Measurements from ENCODE around the gene LYPD6B.

Gene LYPD6B

GRCh38 chr2:149012545-149012944, 26.0 kb upstream of the LYPD6B start:
- no peak for DNase-seq (ENCODE audit: low spot score)

DNA sequence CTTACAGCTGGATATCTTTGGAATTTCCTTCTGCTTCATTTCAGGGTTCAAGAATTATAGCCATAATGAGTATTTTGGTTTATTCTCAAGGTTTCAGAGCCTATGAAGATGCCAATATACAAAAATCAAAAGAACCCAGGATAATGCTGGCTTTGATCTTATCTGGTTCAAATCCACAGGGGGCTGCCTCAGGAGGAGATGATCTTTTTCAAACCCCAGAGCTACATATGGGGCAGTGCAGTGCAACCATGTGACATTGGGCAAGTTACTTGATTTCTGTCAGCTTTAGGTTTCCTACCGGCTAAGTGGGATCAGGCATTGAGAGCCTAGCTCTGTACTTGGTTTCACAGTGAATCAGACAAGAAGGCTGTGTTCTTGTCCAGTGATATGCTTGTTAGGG, 23.0 kb upstream of the LYPD6B start:
- no peak for DNase-seq (ENCODE audit: low spot score)

- DNase-seq (ENCODE audit: low spot score), result no peak
Measured at GRCh38 chr2:149015926-149016563, 22.5 kb upstream of the LYPD6B start.

DNA sequence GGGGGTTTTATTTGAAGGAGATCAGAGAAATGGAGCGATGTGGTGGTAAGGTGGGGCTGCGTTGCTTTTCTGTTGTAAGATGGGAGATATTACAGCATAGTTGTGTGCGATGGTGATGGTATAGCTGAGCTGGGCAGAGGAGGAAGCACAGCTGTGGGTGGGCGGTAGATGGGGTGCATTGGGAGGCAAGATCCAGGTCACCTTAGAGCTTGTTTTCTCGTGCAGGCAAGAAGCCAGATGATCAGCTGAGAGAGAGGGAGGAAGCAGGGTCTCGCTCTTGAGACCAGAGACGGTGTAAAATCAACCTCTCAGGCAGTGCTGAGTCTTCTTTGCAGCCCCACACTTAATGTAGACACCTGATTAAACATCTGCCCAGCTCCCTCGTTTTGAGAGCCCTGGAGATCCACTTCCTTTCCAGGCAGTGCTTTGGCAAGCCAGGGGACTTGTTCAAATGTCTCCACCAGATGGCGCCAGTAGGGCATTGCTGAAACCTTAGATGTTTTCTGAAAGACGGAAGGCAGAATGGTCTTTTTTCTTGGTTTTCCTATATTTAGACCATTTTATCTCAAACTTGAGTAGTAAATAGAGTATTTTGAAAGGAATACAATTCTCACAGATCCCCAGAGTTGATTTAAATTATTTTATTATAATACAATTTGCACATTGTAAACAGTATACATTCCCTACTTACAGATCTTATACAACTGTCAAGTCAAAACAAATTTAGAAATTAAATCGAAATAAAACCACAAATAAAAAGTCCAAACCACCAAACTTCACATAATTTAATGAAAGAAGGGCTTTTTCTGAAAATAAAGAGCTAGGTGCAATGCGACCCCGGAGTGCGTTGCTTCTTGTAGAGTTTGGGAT, 21.1 kb upstream of the LYPD6B start:
- peak; percentile 71 for DNase-seq (ENCODE audit: low spot score)

DNA sequence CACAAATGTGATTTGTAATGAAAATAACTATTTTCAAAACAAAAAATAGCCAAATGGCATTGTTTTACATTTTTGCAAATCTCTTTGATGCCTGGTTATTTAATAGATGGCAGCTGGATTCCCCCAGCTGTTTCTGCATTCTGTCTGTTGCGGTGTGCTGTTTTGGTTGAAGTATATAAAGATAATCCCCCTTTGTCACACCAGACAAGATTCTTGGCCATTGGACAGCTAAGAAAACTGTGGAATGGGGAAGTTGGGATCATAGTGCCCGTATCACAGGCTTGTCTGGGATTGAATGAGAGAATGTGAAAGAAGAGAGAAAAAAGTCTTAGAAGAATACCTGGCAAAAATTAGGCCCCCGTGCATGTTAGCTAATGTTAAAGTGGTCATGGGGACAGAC, 19.5 kb upstream of the LYPD6B start:
- DNase-seq (ENCODE audit: low spot score), result no peak

GRCh38 chr2:149019768-149020167, 18.7 kb upstream of the LYPD6B start:
- no peak for DNase-seq (ENCODE audit: low spot score)

DNA sequence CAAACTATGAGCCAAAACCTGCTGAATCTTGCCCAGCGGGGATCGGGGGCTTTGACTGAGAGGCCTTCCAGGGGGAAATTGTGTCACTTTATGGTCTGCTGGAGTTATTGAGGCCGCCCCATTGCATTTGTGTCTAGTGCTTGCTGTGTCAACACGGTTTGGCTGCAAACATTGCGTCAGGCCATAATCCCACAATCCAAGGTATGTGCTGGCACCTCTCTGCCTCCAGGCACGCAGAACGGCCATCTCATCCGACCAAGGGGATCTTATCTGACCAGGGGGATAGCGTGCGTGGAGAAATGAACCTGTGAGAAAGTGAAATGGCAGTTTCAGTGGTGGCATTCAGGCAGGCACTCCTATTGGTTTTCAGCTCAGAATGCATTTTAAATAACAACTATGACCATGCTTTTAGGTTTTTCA, 18.1 kb upstream of the LYPD6B start:
- peak; percentile 49 for DNase-seq (ENCODE audit: low spot score)

DNA sequence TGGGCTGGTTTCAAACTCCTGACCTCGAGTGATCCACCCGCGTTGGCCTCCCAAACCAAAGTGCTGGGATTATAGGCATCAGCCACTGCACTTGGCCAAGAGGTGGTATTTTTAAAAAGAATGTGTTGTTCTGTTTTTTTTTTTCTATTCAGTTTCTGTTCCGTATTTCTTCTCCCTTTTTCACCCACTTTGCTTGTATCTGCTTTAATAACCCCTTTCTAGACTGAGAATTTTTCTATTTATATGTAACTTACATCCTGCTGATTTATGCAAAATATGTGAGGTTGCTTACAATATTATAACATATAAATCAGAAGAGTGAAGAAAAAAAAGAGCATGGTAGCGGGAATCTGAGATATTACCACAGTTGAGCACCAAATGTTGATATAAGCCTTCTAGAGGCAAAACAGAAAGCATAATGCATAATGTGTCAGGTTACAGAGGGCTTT, 17.2 kb upstream of the LYPD6B start:
- DNase-seq (ENCODE audit: low spot score), result no peak

- DNase-seq (ENCODE audit: low spot score), result no peak
Measured at GRCh38 chr2:149021761-149022160, 16.7 kb upstream of the LYPD6B start.

DNA sequence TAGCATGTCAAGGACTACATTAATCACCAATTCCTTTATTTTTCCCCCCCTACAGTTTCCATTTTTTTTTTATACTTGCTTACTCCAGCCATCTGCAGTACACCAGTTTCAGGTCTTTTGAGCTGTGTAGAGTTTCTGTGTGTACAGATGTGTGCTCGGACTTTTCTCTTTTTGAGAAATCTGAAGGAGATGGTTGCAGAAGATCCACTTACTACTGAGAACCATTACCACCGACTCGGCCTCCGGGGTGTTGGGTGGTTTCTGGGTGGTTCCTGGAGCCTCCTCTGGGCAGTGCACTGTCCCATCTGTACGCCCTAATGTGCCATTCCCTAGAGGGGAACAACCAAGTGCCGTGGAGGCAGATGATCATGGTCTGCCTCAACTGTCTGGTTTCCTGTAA, 15.4 kb upstream of the LYPD6B start:
- DNase-seq (ENCODE audit: low spot score), result no peak

DNA sequence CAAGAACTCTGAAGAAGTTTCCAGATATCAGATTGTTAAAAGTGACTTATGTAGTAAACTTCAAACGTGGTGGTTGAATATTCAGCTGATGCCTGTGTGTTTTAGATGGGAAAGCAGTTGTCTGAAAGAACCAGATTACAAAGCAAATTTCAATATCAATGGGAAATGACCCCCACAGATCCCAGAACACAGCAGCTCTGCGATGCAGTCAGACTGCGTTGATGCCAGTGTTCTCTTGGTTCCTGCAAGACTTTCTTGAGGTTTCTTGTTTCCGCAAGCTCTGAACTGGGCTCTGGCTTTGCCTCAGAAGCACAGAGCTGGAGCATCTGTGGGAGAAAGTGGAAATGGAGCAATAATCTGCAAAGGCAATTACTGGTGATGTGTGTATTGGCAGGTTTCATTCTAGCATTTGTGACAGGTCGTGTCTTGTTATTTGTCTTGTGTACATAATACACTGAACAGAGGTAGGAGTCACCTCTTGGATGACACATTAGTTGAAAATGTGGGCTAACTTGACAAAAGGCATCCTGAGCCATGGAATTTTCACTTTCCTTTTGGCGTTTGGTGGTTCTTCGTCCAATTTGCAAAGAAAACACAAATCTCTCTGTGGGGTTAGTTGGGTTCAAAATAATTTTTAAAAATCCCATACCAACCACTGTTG, 10.8 kb upstream of the LYPD6B start:
- DNase-seq (ENCODE audit: low spot score), result no peak

DNA sequence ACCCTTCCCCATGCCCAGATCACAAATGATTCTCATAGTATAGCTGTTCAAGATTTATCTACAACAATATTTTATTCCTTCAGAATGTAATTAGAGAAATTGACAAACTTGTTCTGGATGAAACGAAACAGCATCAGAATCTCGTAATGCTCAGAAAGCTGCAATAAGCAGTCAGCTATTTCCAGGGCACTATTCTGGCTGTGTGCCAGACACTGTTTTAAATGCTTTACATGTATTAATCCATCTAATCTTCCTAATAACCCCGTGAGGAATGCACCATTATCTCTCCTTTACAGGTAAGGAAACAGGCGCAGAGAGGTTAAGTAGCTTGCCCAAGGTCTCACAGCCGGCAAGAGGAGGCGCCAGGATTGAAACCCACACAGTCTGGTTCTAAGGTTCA, 10.1 kb upstream of the LYPD6B start:
- no peak for DNase-seq (ENCODE audit: low spot score)

GRCh38 chr2:149028891-149029290, 9.6 kb upstream of the LYPD6B start:
- no peak for DNase-seq (ENCODE audit: low spot score)

GRCh38 chr2:149029307-149029965, 9.1 kb upstream of the LYPD6B start:
- no peak for DNase-seq (ENCODE audit: low spot score)

DNA sequence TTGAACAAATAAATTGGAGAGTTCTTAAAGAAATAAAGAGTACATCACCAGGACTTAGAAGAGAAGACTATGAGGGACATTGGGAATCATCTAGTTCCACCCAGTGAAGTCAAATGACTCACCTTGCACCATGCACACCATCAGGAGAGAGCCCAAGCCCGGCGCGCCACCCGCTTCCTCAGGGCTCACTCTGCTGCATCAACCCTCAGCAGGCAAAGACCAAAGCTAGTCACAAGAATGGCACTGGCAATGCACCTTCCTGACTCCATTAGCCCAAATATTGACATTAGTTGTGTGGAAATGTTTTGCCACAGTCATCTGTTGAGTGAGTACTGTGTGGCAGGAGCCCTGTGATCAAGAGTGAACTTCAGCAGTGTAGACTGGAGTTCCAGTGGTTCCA, 7.1 kb upstream of the LYPD6B start:
- no peak for DNase-seq (ENCODE audit: low spot score)

- DNase-seq (ENCODE audit: low spot score), result no peak
Measured at GRCh38 chr2:149033716-149034115, 4.8 kb upstream of the LYPD6B start.

- no peak for DNase-seq (ENCODE audit: low spot score)
Measured at GRCh38 chr2:149034406-149034805, 4.1 kb upstream of the LYPD6B start.

GRCh38 chr2:149036507-149037293, 1.8 kb upstream of the LYPD6B start:
- DNase-seq (ENCODE audit: low spot score), result no peak

DNA sequence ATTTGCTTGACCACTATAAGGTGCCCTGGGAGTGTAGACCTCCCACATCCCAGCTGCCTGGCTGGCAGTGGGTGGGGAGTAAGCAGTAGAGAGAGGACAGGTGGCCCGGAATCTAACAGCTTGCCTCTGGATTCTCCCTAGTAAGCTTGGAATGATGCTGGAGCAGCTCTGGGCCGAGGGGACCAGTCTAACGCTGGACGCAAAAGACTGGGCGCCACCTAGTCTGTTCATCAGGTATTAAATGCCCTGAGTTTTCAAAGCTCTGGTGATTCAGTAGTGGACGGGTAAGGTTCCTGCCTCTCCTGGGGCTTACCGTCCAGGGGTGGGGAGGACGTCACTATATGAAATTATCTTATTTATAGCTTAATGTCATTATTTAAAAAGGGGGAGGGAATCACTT, 648 bp upstream of the LYPD6B start:
- DNase-seq (ENCODE audit: low spot score), result peak; percentile 73

GRCh38 chr2:149039213-149039724, 770 bp downstream of the LYPD6B start:
- no peak for DNase-seq (ENCODE audit: low spot score)

DNA sequence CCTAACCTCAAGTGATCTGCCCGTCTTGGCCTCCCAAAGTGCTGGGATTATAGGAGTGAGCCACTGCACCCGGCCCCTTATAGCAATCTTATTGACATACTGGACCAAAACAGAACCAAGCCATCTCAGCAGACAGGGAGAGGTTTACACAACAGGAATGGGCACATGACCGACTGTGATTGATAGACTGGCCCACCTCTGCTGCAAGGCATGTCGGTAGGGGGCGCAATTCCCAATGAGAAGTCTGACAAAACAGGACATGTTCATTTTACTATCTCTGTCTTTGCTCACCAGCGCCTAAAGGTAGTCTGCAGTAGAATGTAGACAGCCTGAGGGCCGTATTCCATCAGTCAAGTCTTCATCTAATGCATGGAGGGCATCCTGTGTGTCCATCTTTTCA, 2.0 kb downstream of the LYPD6B start:
- DNase-seq (ENCODE audit: low spot score), result peak; percentile 51
